ENCODE results near the gene SYNPR.

DNA sequence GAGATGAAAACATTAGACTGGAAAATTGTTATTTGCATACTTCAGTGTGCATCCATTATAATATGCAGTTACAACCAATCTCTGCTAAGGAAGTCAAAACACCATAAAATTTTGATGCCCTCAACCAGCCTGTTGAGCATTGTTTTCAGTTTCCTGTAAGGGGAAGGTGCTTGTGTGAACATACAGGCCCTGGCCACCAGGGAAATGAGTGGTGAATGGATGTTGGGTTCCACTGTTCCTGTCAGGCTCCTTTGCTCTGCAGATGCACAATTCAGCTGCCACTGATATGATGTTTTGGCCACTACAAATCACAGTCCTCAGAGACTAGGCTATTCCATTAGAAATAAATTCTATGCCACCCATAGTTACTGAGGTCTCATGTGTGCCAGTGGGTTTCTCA, 184.6 kb downstream of the SYNPR start:
- no peak for TF ChIP-seq EZH2phosphoT487 (IDR thresholded peaks at IDR 0.05; ENCODE audit: borderline replicate concordance, low read depth, low read length)
- TF ChIP-seq, protein P1, sequence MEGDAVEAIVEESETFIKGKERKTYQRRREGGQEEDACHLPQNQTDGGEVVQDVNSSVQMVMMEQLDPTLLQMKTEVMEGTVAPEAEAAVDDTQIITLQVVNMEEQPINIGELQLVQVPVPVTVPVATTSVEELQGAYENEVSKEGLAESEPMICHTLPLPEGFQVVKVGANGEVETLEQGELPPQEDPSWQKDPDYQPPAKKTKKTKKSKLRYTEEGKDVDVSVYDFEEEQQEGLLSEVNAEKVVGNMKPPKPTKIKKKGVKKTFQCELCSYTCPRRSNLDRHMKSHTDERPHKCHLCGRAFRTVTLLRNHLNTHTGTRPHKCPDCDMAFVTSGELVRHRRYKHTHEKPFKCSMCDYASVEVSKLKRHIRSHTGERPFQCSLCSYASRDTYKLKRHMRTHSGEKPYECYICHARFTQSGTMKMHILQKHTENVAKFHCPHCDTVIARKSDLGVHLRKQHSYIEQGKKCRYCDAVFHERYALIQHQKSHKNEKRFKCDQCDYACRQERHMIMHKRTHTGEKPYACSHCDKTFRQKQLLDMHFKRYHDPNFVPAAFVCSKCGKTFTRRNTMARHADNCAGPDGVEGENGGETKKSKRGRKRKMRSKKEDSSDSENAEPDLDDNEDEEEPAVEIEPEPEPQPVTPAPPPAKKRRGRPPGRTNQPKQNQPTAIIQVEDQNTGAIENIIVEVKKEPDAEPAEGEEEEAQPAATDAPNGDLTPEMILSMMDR (conservative IDR thresholded peaks at IDR 0.05; ENCODE audit: low read length): no peak

Data from OCI-LY7 (cell line).